Measurements from ENCODE around the gene FILIP1L. TPM values are rescaled to one million over a fixed set of nuclear protein-coding genes. Genes with fewer than 3 reads are reported as not detected.

Gene FILIP1L
- polyA plus RNA-seq, 1 of the 3 experiments (the other 2 are of a cell fraction) = 26.8 TPM

GRCh38 chr3:100009276-100010086 is 104.8 kb downstream of the FILIP1L start:
- WGBS (ENCODE audit: low lambda C conversion rate) = 78% methylated on average over 5 of the region's 5 CpGs

More at GRCh38 chr3:100009276-100010086, 104.8 kb downstream of the FILIP1L start:
- Histone ChIP-seq H3K27me3 (ENCODE audit: insufficient read depth) (no peaks in the 10 kb centered on the region), H3K79me2 (ENCODE audit: insufficient read depth) (no peaks in the 10 kb centered on the region), H3K9me3 (no peaks in the 10 kb centered on the region), H3K4me1 (ENCODE audit: control insufficient read depth in 1 of 2, insufficient read depth in 2 of 2, low read depth in 1 of 2, low read length in 1 of 2) (peaks cover 7 to 29% of the 10 kb centered on the region in 2 experiments; a peak in 3 of 4 replicates), H3K4me2 (no peak overlapping the region), H3K4me3 (ENCODE audit: low read depth in 2 of 2, low read length in 1 of 2) (no peak overlapping the region), H3K9ac (no peak overlapping the region), H3K9me2 (no peaks in the 10 kb centered on the region), H4K20me1 (ENCODE audit: insufficient read depth) (no peaks in the 10 kb centered on the region), H3K36me3 (replicated peaks in 1 of 2; ENCODE audit: control insufficient read depth in 1 of 2, insufficient read depth in 2 of 2, low read length in 1 of 2) (no peaks in the 10 kb centered on the region), H2AFZ (ENCODE audit: low read depth) (no peak overlapping the region), H3K27ac (ENCODE audit: low read depth in 2 of 2, low read length in 1 of 2) (no peak overlapping the region), H3F3A (replicated peaks; ENCODE audit: insufficient read depth) (peaks cover 8% of the 10 kb centered on the region)
- CTCF ChIA-PET = interaction anchor here (1.0 to 1.5 kb wide), 2 partner anchors 12 to 177 kb away, joined by 3 to 4 read pairs; no protein-coding TSS in a partner anchor
- POLR2A ChIA-PET = no interaction called here
- no peak for DNase-seq
- TF ChIP-seq EZH2phosphoT487 (IDR thresholded peaks at IDR 0.05; ENCODE audit: borderline replicate concordance, low read depth) = no peak
- no peak for TF ChIP-seq TCF12 (IDR thresholded peaks at IDR 0.05)
- no peak for TF ChIP-seq SIN3A (IDR thresholded peaks at IDR 0.05; ENCODE audit: borderline replicate concordance, low read depth, low read length)
- no peak for TF ChIP-seq TEAD4 (IDR thresholded peaks at IDR 0.05; ENCODE audit: borderline replicate concordance, insufficient read depth)
- no peak for TF ChIP-seq JUND (IDR thresholded peaks at IDR 0.05)
- TF ChIP-seq TAF1 (IDR thresholded peaks at IDR 0.05; ENCODE audit: borderline replicate concordance, low read depth, low read length) = no peak
- TF ChIP-seq, protein P1, sequence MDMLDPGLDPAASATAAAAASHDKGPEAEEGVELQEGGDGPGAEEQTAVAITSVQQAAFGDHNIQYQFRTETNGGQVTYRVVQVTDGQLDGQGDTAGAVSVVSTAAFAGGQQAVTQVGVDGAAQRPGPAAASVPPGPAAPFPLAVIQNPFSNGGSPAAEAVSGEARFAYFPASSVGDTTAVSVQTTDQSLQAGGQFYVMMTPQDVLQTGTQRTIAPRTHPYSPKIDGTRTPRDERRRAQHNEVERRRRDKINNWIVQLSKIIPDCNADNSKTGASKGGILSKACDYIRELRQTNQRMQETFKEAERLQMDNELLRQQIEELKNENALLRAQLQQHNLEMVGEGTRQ (IDR thresholded peaks at IDR 0.05; ENCODE audit: borderline replicate concordance, low read depth, low read length) = no peak
- TF ChIP-seq POLR2AphosphoS5 (IDR thresholded peaks at IDR 0.05; ENCODE audit: low read depth, low read length) = no peak
- TF ChIP-seq IRF3 (IDR thresholded peaks at IDR 0.05; ENCODE audit: low read depth, low read length) = no peak
- TF ChIP-seq EP300 (IDR thresholded peaks at IDR 0.05; ENCODE audit: borderline replicate concordance in 1 of 2, low read depth in 1 of 2, low read length in 1 of 2) = no peak
- TF ChIP-seq ELF1 (IDR thresholded peaks at IDR 0.05) = no peak
- TF ChIP-seq FOXM1 (IDR thresholded peaks at IDR 0.05; ENCODE audit: low read depth) = no peak
- TF ChIP-seq, protein P2, sequence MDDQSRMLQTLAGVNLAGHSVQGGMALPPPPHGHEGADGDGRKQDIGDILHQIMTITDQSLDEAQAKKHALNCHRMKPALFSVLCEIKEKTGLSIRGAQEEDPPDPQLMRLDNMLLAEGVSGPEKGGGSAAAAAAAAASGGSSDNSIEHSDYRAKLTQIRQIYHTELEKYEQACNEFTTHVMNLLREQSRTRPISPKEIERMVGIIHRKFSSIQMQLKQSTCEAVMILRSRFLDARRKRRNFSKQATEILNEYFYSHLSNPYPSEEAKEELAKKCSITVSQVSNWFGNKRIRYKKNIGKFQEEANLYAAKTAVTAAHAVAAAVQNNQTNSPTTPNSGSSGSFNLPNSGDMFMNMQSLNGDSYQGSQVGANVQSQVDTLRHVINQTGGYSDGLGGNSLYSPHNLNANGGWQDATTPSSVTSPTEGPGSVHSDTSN (IDR thresholded peaks at IDR 0.05) = no peak
- no peak for TF ChIP-seq FOXJ3 (CRISPR knock-in tag; IDR thresholded peaks at IDR 0.05)
- TF ChIP-seq USF1 (IDR thresholded peaks at IDR 0.05; ENCODE audit: borderline replicate concordance, low read depth) = no peak

Measured in SK-N-SH (cell line).